ENCODE data around the gene CGRRF1.

CGRRF1 gene

DNA sequence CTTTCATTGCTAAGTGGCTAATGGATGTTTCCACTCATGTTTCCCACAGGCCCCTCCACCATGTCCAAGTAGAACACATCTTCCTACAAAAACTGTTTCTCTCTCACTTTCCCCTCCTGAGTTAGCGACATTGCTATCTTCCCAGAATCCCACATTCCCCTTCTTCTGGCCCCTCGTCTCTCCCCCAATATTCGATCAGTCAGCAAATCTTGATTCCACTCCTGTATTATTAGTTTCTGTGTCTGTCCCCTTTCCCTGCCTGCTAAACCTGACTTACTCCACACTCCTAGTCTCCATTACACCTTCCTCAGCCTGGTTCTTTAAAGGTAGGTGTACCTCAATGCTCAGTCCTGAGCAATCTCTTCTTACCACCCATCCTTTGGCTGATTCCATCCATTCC, 37.9 kb downstream of the CGRRF1 start:
- Histone ChIP-seq H3K36me3 (ENCODE audit: control insufficient read depth in 2 of 2, insufficient read depth in 1 of 2, low read length in 2 of 2) (no peaks in the 10 kb centered on the region), H3K4me1 (ENCODE audit: control insufficient read depth, insufficient read depth, low read length) (no peaks in the 10 kb centered on the region), H3K4me3 (ENCODE audit: low read depth, low read length) (no peak overlapping the region), H3K9me3 (ENCODE audit: control insufficient read depth, insufficient read depth, low read depth, low read length) (no peaks in the 10 kb centered on the region), H3K27ac (ENCODE audit: extremely low read depth, low read depth, low read length) (no peak overlapping the region)
- no peak for TF ChIP-seq ZNF324 (tag by site-specific recombination; IDR thresholded peaks at IDR 0.05)
- ChIA-PET CTCF (interaction anchor here (0.7 to 2.5 kb wide), 2 partner anchors 16 to 71 kb away, joined by 4 to 8 read pairs; no protein-coding TSS in a partner anchor), POLR2A (no interaction called here)

GRCh38 chr14:54548491-54548890, 38.8 kb downstream of the CGRRF1 start:
- TF ChIP-seq ZNF350 (tag by site-specific recombination; IDR thresholded peaks at IDR 0.05) = no peak
- TF ChIP-seq ZBTB21 (tag by site-specific recombination; IDR thresholded peaks at IDR 0.05) = no peak
- TF ChIP-seq BCL6B (tag by site-specific recombination; IDR thresholded peaks at IDR 0.05) = no peak
- no peak for TF ChIP-seq ZNF514 (tag by site-specific recombination; IDR thresholded peaks at IDR 0.05)
- no peak for TF ChIP-seq REST (tag by site-specific recombination; IDR thresholded peaks at IDR 0.05)
- no peak for TF ChIP-seq ZNF354C (tag by site-specific recombination; IDR thresholded peaks at IDR 0.05; ENCODE audit: borderline replicate concordance, low read depth)
- TF ChIP-seq WT1 (tag by site-specific recombination; IDR thresholded peaks at IDR 0.05) = no peak
- no peak for TF ChIP-seq KLF1 (tag by site-specific recombination; IDR thresholded peaks at IDR 0.05)
- TF ChIP-seq OSR2 (tag by site-specific recombination; IDR thresholded peaks at IDR 0.05) = no peak
- TF ChIP-seq ZNF623 (tag by site-specific recombination; IDR thresholded peaks at IDR 0.05) = no peak
- TF ChIP-seq ZNF777 (tag by site-specific recombination; IDR thresholded peaks at IDR 0.05; ENCODE audit: borderline replicate concordance) = no peak
- TF ChIP-seq HOXC10 (CRISPR knock-in tag; IDR thresholded peaks at IDR 0.05) = no peak
- no peaks in the 10 kb centered on the region for H3K4me1 ChIP-seq (ENCODE audit: control insufficient read depth, insufficient read depth, low read length)
- H3K27ac ChIP-seq (ENCODE audit: extremely low read depth, low read depth, low read length) = no peak overlapping the region
- no peaks in the 10 kb centered on the region for H3K9me3 ChIP-seq (ENCODE audit: control insufficient read depth, insufficient read depth, low read depth, low read length)
- H3K4me3 ChIP-seq (ENCODE audit: low read depth, low read length) = no peak overlapping the region
- no peaks in the 10 kb centered on the region; a peak in 1 of 3 replicates for H3K36me3 ChIP-seq (ENCODE audit: control insufficient read depth in 2 of 2, insufficient read depth in 1 of 2, low read length in 2 of 2)
- POLR2A ChIA-PET = interaction anchor here (0.6 kb wide), 1 partner anchor 277 kb away, joined by 4 read pairs; no protein-coding TSS in a partner anchor
- CTCF ChIA-PET = interaction anchor here (0.7 to 2.5 kb wide), 3 partner anchors 15 to 70 kb away, joined by 3 to 8 read pairs (median 4); no protein-coding TSS in a partner anchor

DNA sequence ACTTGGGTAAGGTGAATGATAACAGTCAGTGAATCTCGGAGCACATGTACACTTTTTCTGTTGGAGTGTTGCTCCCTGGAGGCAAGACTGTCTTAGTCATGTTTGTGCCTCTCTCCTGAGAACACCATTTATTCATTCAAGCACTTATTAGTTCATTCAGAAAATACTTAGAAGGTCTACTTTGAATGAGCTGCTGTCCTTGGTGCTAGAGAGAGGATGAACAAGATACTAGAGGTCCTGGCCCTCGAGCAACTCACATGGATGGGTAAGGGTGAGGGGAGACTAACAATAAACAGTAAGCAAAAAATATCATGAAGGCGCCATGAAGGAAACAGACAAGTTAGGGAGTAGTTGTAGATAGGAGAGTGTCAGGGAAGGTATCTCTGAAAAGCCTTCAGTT, 40.2 kb downstream of the CGRRF1 start:
- Histone ChIP-seq H3K4me3 (ENCODE audit: low read depth, low read length) (no peak overlapping the region), H3K27ac (ENCODE audit: extremely low read depth, low read depth, low read length) (no peak overlapping the region), H3K36me3 (ENCODE audit: control insufficient read depth in 2 of 2, insufficient read depth in 1 of 2, low read length in 2 of 2) (no peaks in the 10 kb centered on the region; a peak in 1 of 3 replicates), H3K9me3 (ENCODE audit: control insufficient read depth, insufficient read depth, low read depth, low read length) (no peaks in the 10 kb centered on the region), H3K4me1 (ENCODE audit: control insufficient read depth, insufficient read depth, low read length) (no peaks in the 10 kb centered on the region)
- ChIA-PET POLR2A (no interaction called here), CTCF (interaction anchor here (2.0 to 2.5 kb wide), 2 partner anchors 14 to 224 kb away, joined by 6 to 8 read pairs; no protein-coding TSS in a partner anchor)
- TF ChIP-seq REST (tag by site-specific recombination; IDR thresholded peaks at IDR 0.05) (peak; percentile 92), ZNF140 (tag by site-specific recombination; IDR thresholded peaks at IDR 0.05) (no peak)
